GM19324 (cell line): ENCODE data around the gene FBXW11.
"Not testable (repeated sequence)": the region's sequence is repeated elsewhere in the genome, so short reads cannot be mapped to it uniquely, and the experiment has no call there.

ENCODE experiments used
- ATAC-seq: cut with Tn5 transposase; IDR thresholded peaks from one replicate; pipeline ENCODE4 v1.9.1; 2021; ENCODE audit warnings: mild to moderate bottlenecking, moderate library complexity; ENCODE audit not compliant: unreplicated experiment, low FRiP score

FBXW11 gene

GRCh38 chr5:172020110-172020786 lies 13.8 kb upstream of the FBXW11 start:
- ATAC-seq, result not testable (repeated sequence)

- ATAC-seq, result no peak
Measured at GRCh38 chr5:172015346-172015745, 8.9 kb upstream of the FBXW11 start.

- no peak for ATAC-seq
Measured at GRCh38 chr5:172010278-172010677, 3.8 kb upstream of the FBXW11 start.

- ATAC-seq, result no peak
Measured at GRCh38 chr5:172009536-172010270, 3.3 kb upstream of the FBXW11 start.

GRCh38 chr5:172008689-172009141 lies 2.3 kb upstream of the FBXW11 start:
- no peak for ATAC-seq

- ATAC-seq, result no peak
Measured at GRCh38 chr5:172008111-172008455, 1.6 kb upstream of the FBXW11 start.

GRCh38 chr5:172007175-172008110 lies 1.0 kb upstream of the FBXW11 start:
- ATAC-seq, result no peak

GRCh38 chr5:172005708-172006320 lies 624 bp downstream of the FBXW11 start:
- peak; percentile 5 for ATAC-seq

- ATAC-seq, result no peak
Measured at GRCh38 chr5:172004824-172005237, 1.6 kb downstream of the FBXW11 start.

GRCh38 chr5:172003746-172004145 lies 2.7 kb downstream of the FBXW11 start:
- ATAC-seq, result no peak

- no peak for ATAC-seq
Measured at GRCh38 chr5:172002840-172003512, 3.5 kb downstream of the FBXW11 start.

GRCh38 chr5:172002310-172002709 lies 4.1 kb downstream of the FBXW11 start:
- ATAC-seq, result no peak

- ATAC-seq, result peak; percentile 69
Measured at GRCh38 chr5:171999877-172000276, 6.6 kb downstream of the FBXW11 start.

- no peak for ATAC-seq
Measured at GRCh38 chr5:171999100-171999499, 7.3 kb downstream of the FBXW11 start.

- ATAC-seq, result no peak
Measured at GRCh38 chr5:171997011-171997410, 9.4 kb downstream of the FBXW11 start.

GRCh38 chr5:171992813-171993212 lies 13.6 kb downstream of the FBXW11 start:
- no peak for ATAC-seq

- no peak for ATAC-seq
Measured at GRCh38 chr5:171992305-171992704, 14.1 kb downstream of the FBXW11 start.

GRCh38 chr5:171990713-171991015 lies 15.8 kb downstream of the FBXW11 start:
- no peak for ATAC-seq

GRCh38 chr5:171989946-171990712 lies 16.3 kb downstream of the FBXW11 start:
- no peak for ATAC-seq
